Stimulated activated naive CD8-positive, alpha-beta T cell treated with anti-CD3 and anti-CD28 coated beads, Interleukin-15, Interleukin-2, amounts not matched to agents 100 ng/mL and 50 ng/mL, for 24 hours (primary cell): ENCODE results near the gene ZFP36L1.

Source experiments
- H3K27ac Mint-ChIP-seq: one replicate; pipeline ENCODE4 v1.8.0; 2021; ENCODE audit warnings: mild to moderate bottlenecking, mixed read lengths
- H3K27me3 Mint-ChIP-seq: one replicate; pipeline ENCODE4 v1.8.0; 2021; ENCODE audit warnings: mixed read lengths
- H3K36me3 Mint-ChIP-seq: one replicate; pipeline ENCODE4 v1.8.0; 2021; ENCODE audit warnings: low read depth, mixed read lengths
- H3K4me1 Mint-ChIP-seq: one replicate; pipeline ENCODE4 v1.8.0; 2021; ENCODE audit warnings: low read depth, mixed read lengths
- H3K4me3 Mint-ChIP-seq: one replicate; pipeline ENCODE4 v1.8.0; 2021; ENCODE audit warnings: mild to moderate bottlenecking, mixed read lengths
- H3K9me3 Mint-ChIP-seq: one replicate; pipeline ENCODE4 v1.8.0; 2021; ENCODE audit warnings: mixed read lengths

ZFP36L1 gene

DNA sequence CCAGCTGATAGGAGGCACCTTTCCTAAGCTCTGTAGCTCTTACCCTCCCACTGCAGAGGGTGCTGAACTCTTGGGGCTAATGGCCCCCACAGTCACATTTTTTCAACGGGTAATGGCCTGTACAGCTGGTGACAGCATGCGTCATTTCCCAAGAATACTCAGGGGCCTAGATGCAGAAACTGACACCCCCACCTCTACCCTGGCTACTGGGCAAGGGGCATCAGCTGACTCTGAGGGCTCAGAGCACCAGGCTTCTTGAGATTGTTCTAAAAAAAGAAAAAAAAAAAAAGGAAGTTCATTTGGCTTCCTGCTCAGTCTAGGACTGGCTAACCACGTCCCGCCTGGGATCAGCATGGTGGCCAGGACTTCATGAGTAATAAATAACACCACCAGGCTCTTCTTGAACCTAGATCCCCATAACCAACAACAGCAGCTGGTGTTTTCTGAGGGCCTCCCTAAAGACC, 35.2 kb downstream of the ZFP36L1 start:
- no peaks in the 10 kb centered on the region for H3K36me3 Mint-ChIP-seq

DNA sequence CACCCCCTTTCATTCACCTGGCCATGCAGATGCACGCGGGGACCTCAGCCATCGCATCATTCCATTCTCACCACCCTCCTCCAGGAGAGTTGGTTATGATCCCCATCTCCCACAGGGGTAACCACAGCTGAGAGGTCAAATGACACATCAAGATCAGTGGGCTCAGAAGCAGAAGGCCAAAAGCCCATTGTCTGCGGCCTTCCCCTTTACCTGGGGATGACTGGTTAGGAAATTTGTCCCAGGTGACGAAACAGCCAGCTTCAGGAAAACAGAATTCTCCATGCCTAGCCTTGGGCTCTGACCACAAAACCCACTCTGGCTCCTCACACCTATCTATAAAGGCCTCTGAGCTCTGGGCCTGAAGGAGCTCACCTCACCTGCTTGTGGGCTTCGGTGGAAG, 36.1 kb downstream of the ZFP36L1 start:
- H3K36me3 Mint-ChIP-seq = no peaks in the 10 kb centered on the region
- no peak overlapping the region for H3K4me3 Mint-ChIP-seq
- H3K27me3 Mint-ChIP-seq = no peaks in the 10 kb centered on the region
- H3K9me3 Mint-ChIP-seq = no peaks in the 10 kb centered on the region
- H3K27ac Mint-ChIP-seq = no peak overlapping the region
- peaks cover 22% of the 10 kb centered on the region for H3K4me1 Mint-ChIP-seq

More for the DNA sequence above, 35.2 kb downstream of the ZFP36L1 start:
- Mint-ChIP-seq H3K9me3 (no peaks in the 10 kb centered on the region), H3K4me3 (no peak overlapping the region), H3K4me1 (peaks cover 22% of the 10 kb centered on the region), H3K27ac (no peak overlapping the region), H3K27me3 (no peaks in the 10 kb centered on the region)

- Mint-ChIP-seq H3K36me3 (no peaks in the 10 kb centered on the region), H3K27me3 (no peaks in the 10 kb centered on the region), H3K4me3 (no peak overlapping the region), H3K9me3 (no peaks in the 10 kb centered on the region), H3K4me1 (peaks cover 22% of the 10 kb centered on the region), H3K27ac (no peak overlapping the region)
Observed at GRCh38 chr14:68756000-68756481, 36.8 kb downstream of the ZFP36L1 start.

GRCh38 chr14:68755016-68755353, 37.9 kb downstream of the ZFP36L1 start:
- Mint-ChIP-seq H3K4me1 (peaks cover 22% of the 10 kb centered on the region), H3K27me3 (no peaks in the 10 kb centered on the region), H3K27ac (no peak overlapping the region), H3K36me3 (no peaks in the 10 kb centered on the region), H3K9me3 (no peaks in the 10 kb centered on the region), H3K4me3 (no peak overlapping the region)

- no peaks in the 10 kb centered on the region for H3K9me3 Mint-ChIP-seq
- no peaks in the 10 kb centered on the region for H3K36me3 Mint-ChIP-seq
- no peak overlapping the region for H3K4me3 Mint-ChIP-seq
- no peak overlapping the region for H3K27ac Mint-ChIP-seq
- H3K4me1 Mint-ChIP-seq = peaks cover 22% of the 10 kb centered on the region
- H3K27me3 Mint-ChIP-seq = no peaks in the 10 kb centered on the region
Observed at GRCh38 chr14:68753690-68754089, 39.2 kb downstream of the ZFP36L1 start.

DNA sequence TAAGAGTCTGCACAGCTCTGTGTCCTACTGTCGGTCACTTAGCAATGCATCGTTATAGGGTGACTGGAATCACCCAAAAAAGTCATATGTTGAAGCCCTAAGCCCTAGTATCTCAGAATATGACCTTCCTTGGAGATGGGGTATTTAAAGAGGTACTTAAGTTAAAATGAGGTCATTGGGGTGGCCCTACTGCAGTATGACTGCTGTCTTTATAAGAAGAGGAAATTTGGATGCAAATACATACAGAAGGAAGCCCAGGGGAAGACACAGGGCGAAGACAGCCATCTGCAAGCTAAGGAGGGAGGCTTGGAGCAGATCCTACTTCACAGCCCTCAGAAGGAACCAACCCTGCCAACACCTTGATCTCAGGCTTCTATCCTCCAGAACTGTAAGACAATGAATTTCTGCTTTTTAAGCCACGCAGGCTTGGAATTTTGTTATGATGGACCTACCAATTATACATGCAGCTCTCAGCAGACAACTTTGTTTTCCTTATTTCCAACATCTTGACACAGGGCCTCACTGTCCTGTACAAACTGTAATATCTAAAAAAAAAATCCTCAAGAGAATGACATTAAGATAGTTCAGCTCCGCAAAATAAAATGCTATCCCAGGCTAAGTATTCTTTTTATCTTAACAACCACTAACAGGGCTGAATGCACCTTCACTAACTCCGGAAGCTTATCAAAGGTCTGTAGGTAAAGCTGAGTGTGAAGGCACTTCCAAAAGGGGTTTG, 40.4 kb downstream of the ZFP36L1 start:
- H3K27ac Mint-ChIP-seq = no peak overlapping the region
- H3K4me1 Mint-ChIP-seq = peaks cover 12% of the 10 kb centered on the region
- H3K27me3 Mint-ChIP-seq = no peaks in the 10 kb centered on the region
- H3K4me3 Mint-ChIP-seq = no peak overlapping the region
- H3K36me3 Mint-ChIP-seq = no peaks in the 10 kb centered on the region
- no peaks in the 10 kb centered on the region for H3K9me3 Mint-ChIP-seq

DNA sequence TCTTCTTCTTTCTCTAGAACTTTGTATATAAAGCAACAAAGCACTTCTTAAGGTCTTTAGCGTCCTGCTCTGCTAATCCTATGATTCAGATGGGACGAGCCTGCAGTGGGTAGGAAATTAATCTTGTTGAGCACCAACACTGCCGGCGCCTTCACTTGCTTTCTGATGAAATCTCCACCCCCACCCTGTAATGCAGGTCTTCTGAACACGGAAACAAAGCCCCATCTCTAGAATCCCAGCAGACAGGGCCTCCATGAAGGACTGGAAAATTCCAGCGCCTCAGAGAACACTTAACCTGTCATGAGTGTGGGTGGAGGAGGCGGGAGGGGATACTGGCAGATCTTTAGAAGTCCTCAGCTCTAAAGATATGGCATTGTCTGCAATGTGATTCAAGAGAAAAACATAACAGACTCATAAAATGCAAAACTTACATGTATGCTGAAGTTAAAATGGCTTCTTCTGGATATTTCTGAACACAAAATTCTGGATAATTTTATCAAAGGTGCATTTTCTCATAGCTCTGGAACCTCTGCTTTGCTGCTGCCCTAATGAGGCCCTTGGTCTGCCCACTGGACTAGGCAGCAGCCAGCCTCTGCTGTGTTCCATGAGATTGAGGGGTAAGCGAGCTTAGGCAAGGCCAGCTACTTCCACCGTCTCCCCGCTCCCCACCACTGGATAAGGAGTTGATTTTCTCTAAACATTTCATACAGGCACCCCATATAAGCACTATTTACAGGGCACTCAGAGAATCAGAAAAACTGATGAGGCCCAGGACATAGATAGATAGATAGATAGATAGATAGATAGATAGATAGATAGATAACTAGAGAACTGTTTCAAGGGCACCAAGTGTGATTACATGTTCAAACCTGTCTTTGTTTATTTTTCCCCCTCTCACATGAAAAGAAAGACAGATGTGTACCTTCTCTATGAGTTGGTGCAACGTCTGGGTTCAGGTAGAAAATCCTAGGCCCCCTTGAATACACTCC, 43.1 kb downstream of the ZFP36L1 start:
- Mint-ChIP-seq H3K36me3 (no peaks in the 10 kb centered on the region), H3K4me1 (no peaks in the 10 kb centered on the region), H3K9me3 (no peaks in the 10 kb centered on the region), H3K27ac (no peak overlapping the region), H3K4me3 (no peak overlapping the region), H3K27me3 (no peaks in the 10 kb centered on the region)

DNA sequence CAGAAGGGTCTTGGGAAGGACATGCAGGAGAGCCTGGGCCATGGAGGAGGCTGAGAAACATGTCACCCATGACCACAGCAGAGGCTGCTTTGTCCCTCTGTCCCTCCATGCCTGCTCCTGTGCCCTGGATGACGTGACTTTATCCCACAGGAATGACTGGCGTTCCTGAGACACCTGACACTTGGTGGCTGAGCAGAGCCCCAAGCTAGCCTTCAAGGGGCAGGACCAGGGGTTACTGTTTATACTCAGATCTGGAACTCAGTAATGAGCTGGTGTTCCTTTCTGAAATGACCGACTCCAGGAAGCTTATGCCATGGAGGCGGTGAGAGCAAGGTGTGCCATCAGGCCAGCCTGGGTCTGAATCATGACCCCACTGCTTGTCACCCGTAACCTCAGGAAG, 44.2 kb downstream of the ZFP36L1 start:
- Mint-ChIP-seq H3K27ac (no peak overlapping the region), H3K36me3 (no peaks in the 10 kb centered on the region), H3K27me3 (no peaks in the 10 kb centered on the region)

GRCh38 chr14:68748260-68748659, 44.6 kb downstream of the ZFP36L1 start:
- Mint-ChIP-seq H3K4me1 (peaks cover under 1% of the 10 kb centered on the region), H3K9me3 (no peaks in the 10 kb centered on the region), H3K4me3 (no peak overlapping the region), H3K27me3 (no peaks in the 10 kb centered on the region), H3K27ac (no peak overlapping the region), H3K36me3 (no peaks in the 10 kb centered on the region)

More for the DNA sequence above, 44.2 kb downstream of the ZFP36L1 start:
- H3K9me3 Mint-ChIP-seq = no peaks in the 10 kb centered on the region
- H3K4me1 Mint-ChIP-seq = no peaks in the 10 kb centered on the region
- H3K4me3 Mint-ChIP-seq = no peak overlapping the region

GRCh38 chr14:68747393-68747792, 45.5 kb downstream of the ZFP36L1 start:
- H3K36me3 Mint-ChIP-seq = no peaks in the 10 kb centered on the region
- H3K27ac Mint-ChIP-seq = no peak overlapping the region
- H3K4me3 Mint-ChIP-seq = no peak overlapping the region

DNA sequence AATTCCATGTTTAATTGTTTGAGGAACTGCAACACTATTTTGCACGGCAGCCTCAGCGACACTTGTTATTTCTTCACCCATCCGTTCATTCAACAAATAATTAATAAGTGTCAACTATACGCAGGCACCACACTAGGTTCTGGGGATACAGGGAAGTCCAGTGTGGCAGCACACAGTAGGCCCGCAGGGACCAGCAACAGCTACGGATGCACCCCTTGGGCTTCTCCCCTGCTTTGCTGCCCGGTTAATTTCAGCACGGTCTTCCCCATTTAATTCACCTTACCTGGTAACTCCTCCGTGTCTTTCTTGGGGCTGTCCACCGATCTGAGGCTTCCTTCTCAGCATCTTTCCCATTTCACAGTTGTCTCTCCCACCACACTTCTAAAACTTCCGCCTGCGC, 48.3 kb downstream of the ZFP36L1 start:
- H3K36me3 Mint-ChIP-seq = no peaks in the 10 kb centered on the region
- no peak overlapping the region for H3K4me3 Mint-ChIP-seq
- peaks cover 25% of the 10 kb centered on the region for H3K4me1 Mint-ChIP-seq
- H3K27ac Mint-ChIP-seq = no peak overlapping the region
- no peaks in the 10 kb centered on the region for H3K27me3 Mint-ChIP-seq
- peaks cover 11% of the 10 kb centered on the region for H3K9me3 Mint-ChIP-seq

More at GRCh38 chr14:68747393-68747792, 45.5 kb downstream of the ZFP36L1 start:
- no peaks in the 10 kb centered on the region for H3K27me3 Mint-ChIP-seq
- H3K9me3 Mint-ChIP-seq = no peaks in the 10 kb centered on the region
- H3K4me1 Mint-ChIP-seq = peaks cover 10% of the 10 kb centered on the region

- Mint-ChIP-seq H3K4me1 (peaks cover 31% of the 10 kb centered on the region), H3K9me3 (peaks cover 11% of the 10 kb centered on the region), H3K27ac (peak overlapping the region; percentile 52), H3K4me3 (no peak overlapping the region), H3K36me3 (no peaks in the 10 kb centered on the region), H3K27me3 (no peaks in the 10 kb centered on the region)
Observed at GRCh38 chr14:68741839-68742470, 50.9 kb downstream of the ZFP36L1 start.

DNA sequence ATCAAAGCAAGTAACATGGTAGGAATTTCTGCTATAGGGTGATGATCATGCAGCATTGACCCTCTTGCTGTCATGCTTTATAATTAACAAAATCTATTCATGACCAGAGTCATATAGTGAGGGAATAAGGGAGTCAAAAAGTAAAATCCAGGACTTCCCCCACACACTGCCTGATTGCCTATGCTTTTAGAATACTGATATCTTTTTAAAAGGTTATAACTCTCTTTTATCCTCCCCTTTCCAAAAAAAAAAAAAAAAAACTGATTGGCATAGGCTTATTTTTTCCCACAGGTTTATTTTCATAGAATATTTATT, 51.4 kb downstream of the ZFP36L1 start:
- Mint-ChIP-seq H3K9me3 (peaks cover 11% of the 10 kb centered on the region), H3K36me3 (no peaks in the 10 kb centered on the region), H3K27ac (no peak overlapping the region), H3K4me3 (no peak overlapping the region), H3K27me3 (no peaks in the 10 kb centered on the region), H3K4me1 (peaks cover 32% of the 10 kb centered on the region)

GRCh38 chr14:68740788-68741476, 51.9 kb downstream of the ZFP36L1 start:
- Mint-ChIP-seq H3K4me1 (peaks cover 37% of the 10 kb centered on the region), H3K27ac (peak overlapping the region; percentile 54), H3K9me3 (peaks cover 11% of the 10 kb centered on the region)

More at GRCh38 chr14:68740788-68741476, 51.9 kb downstream of the ZFP36L1 start:
- Mint-ChIP-seq H3K36me3 (no peaks in the 10 kb centered on the region), H3K27me3 (no peaks in the 10 kb centered on the region), H3K4me3 (no peak overlapping the region)
